Esophagus muscularis mucosa (tissue), 4 donors: ENCODE measurements around the gene TRAPPC2L. TPM values are rescaled to one million over a fixed set of nuclear protein-coding genes. Genes with fewer than 3 reads are reported as not detected.

ENCODE experiments used
- DNase-seq: peaks from one replicate; pipeline ENCODE4 v3.0.0-alpha.2; 2017; ENCODE audit errors: extremely low spot score
- H3K27ac ChIP-seq, 4 donors: fragments of 200-600 bp; sonication (generic); replicated peaks in 1 of 4; 1 replicate in 3 of 4; 2 replicates in 1 of 4; pipeline ENCODE4 v1.5.1; 2016 to 2019; ENCODE audit warnings: mild to moderate bottlenecking in 1 of 4
- H3K27me3 ChIP-seq, 4 donors: fragments of 200-600 bp; sonication (generic); one replicate each; pipeline versions ENCODE4 v1.5.1 to v1.6.0; 2016 to 2019
- H3K36me3 ChIP-seq, 4 donors: fragments of 200-600 bp; sonication (generic); one replicate each; pipeline ENCODE4 v1.5.1; 2016 to 2019
- H3K4me1 ChIP-seq, 4 donors: fragments of 200-600 bp; sonication (generic); one replicate each; pipeline ENCODE4 v1.5.1; 2016 to 2019
- H3K4me3 ChIP-seq, 4 donors: fragments of 200-600 bp; sonication (generic); 1 replicate in 2 of 4; 2 replicates in 2 of 4; pipeline ENCODE4 v1.5.1; 2016 to 2019; ENCODE audit warnings: mild to moderate bottlenecking in 4 of 4, moderate library complexity in 1 of 4
- H3K9me3 ChIP-seq, 4 donors: fragments of 200-600 bp; sonication (generic); 1 replicate in 3 of 4; 2 replicates in 1 of 4; pipeline ENCODE4 v1.5.1; 2016 to 2019
- CTCF ChIP-seq, 3 experiments: fragments of 200-600 bp in 2 of 3; fragments of 450-650 bp in 1 of 3; sonication (generic) in 2 of 3; IDR thresholded peaks; one replicate each; pipeline ENCODE4 v1.5.1; 2017 to 2019; ENCODE audit warnings: antibody characterized with exemption in 3 of 3, mild to moderate bottlenecking in 2 of 3, moderate library complexity in 1 of 3
- EP300 ChIP-seq: sonication (generic); formaldehyde crosslinking; IDR thresholded peaks from one replicate; pipeline ENCODE4 v1.6.1; 2017; ENCODE audit warnings: antibody characterized with exemption
- POLR2A ChIP-seq: fragments of 450-650 bp; IDR thresholded peaks from one replicate; pipeline ENCODE4 v1.6.1; 2017; ENCODE audit warnings: antibody characterized with exemption, moderate library complexity, mild to moderate bottlenecking, low read depth
- POLR2AphosphoS5 ChIP-seq, 2 donors: sonication (generic); formaldehyde crosslinking; IDR thresholded peaks; one replicate each; pipeline ENCODE4 v1.6.1; 2017; ENCODE audit warnings: antibody characterized with exemption in 2 of 2
- WGBS: methylation state at CpG from one replicate; pipeline ENCODE4 v1.1.5; 2018; 5-methylcytosine and 5-hydroxymethylcytosine counted together
- intact Hi-C: fragments of 100-400 bp; cut with DNase I; formaldehyde crosslinking; loops from one replicate; pipeline ENCODE4 v1.15.1; 2023
- total RNA-seq, 4 donors: library from RNA; depleted of rRNA; stranded (reverse); fragments of >200 nt; gene quantifications; one replicate each; pipeline versions ENCODE4 v1.1.0 to v1.2.1, GENCODE V29; 2016

The TRAPPC2L gene
- total RNA-seq, 4 donors from 2014 or later = 22.9 to 35.8 (median 29.6) TPM

DNA sequence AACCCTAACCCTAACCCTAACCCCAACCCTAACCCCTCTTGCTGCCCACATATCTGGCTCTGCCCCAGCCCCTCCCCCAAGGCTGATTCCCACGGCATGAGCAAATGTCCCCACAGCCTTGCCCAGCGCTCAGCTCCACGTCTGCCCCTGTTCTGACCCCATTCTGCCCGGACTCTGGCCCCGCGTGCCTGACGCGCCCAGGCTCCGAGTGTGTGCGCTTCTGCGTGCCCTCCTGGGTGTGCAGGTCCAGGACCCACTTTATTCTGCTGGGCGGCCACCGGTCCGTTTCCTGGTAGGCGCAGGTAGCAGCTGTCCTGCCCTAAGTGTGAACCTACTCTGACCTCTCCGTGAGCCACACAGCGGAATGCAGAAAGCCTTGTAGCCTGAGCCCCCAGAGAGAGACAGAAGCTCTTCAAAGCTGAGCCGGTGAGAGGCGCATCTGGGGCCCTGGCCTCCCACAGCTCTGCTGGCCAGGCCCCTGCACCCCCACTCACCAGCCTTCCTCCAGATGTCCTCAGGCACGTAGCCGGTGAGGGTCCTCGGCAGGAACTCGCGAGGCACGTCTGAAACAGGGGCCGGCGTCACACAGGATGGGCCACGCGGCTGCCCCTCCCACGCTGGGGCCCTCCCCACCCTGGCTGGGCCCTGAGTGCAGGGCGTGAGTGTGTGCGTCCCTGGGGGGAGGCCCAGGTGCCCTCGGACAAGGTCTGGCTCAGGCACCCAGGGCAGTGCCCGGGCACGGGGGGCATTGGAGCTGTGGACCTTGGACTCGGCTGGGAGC is 23.5 kb downstream of the TRAPPC2L start:
- TF ChIP-seq POLR2A = no peak
- no peak for TF ChIP-seq POLR2AphosphoS5 (IDR thresholded peaks at IDR 0.05)
- TF ChIP-seq EP300 = no peak
- no peak for TF ChIP-seq CTCF (IDR thresholded peaks at IDR 0.05)
- Histone ChIP-seq H3K27me3 (peaks cover 0 to 80% (median 0%) of the 10 kb centered on the region in 4 donors), H3K27ac (no peak overlapping the region), H3K9me3 (no peaks in the 10 kb centered on the region), H3K4me1 (peaks cover 9 to 15% (median 11%) of the 10 kb centered on the region in 4 donors), H3K4me3 (peak overlapping the region in 1 of 4 donors; percentile 22), H3K36me3 (peaks cover 0 to 95% (median 30%) of the 10 kb centered on the region in 4 donors)
- no peak for DNase-seq
- 83% methylated on average over 21 of the region's 36 CpGs for WGBS
- intact Hi-C loops = no loop called here

DNA sequence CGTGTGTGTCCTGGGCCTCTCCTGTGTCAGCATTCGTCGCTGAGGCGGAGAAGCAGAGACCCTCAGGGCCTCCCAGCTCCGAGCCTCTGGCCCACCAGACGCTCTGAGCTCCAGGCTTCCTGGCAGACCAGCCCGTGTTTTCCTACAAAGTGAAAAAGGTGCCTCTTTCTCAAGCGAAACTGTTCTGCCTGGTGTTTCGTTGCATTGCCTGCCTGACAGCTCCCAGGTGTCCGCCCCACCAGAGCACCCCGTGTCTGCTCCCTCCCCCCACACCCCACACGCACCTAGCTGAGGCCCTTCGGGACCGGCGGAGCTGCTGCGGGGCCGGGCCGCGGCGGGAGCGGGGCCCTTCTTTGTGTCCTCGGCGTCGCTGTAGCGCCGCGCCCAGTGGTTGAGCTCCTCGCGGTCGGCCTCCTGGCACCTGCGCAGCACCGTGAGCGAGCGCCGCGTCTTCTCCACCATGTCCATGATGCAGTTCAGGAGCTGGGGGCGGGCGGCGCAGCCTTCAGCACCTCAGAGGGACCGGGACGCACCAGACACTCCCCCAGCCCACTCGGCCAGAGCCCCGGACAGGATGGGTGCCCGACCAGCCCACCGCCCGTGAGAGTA is 24.2 kb downstream of the TRAPPC2L start:
- Histone ChIP-seq H3K27me3 (peaks cover 0 to 80% (median 0%) of the 10 kb centered on the region in 4 donors), H3K27ac (no peak overlapping the region), H3K36me3 (peaks cover 0 to 94% (median 31%) of the 10 kb centered on the region in 4 donors), H3K9me3 (no peaks in the 10 kb centered on the region), H3K4me1 (peaks cover 15 to 20% (median 16%) of the 10 kb centered on the region in 4 donors), H3K4me3 (peak overlapping the region in 1 of 4 donors; percentile 22)
- 27% methylated on average over 6 of the region's 46 CpGs for WGBS
- intact Hi-C loops = no loop called here
- no peak for DNase-seq
- TF ChIP-seq POLR2AphosphoS5 (IDR thresholded peaks at IDR 0.05) = no peak
- no peak for TF ChIP-seq CTCF (IDR thresholded peaks at IDR 0.05)
- TF ChIP-seq EP300 = no peak
- no peak for TF ChIP-seq POLR2A

- no peak overlapping the region for H3K27ac ChIP-seq
- TF ChIP-seq POLR2AphosphoS5 (IDR thresholded peaks at IDR 0.05) (no peak), POLR2A (no peak), CTCF (IDR thresholded peaks at IDR 0.05) (no peak), EP300 (no peak)
- 71% methylated on average over 25 of the region's 27 CpGs for WGBS
- no peak overlapping the region for H3K4me3 ChIP-seq
- peaks cover 0 to 76% (median 0%) of the 10 kb centered on the region in 4 donors for H3K27me3 ChIP-seq
- H3K9me3 ChIP-seq = no peaks in the 10 kb centered on the region
- DNase-seq = no peak
- peaks cover 22 to 27% (median 23%) of the 10 kb centered on the region in 4 donors for H3K4me1 ChIP-seq
- peaks cover 0 to 87% (median 31%) of the 10 kb centered on the region in 4 donors for H3K36me3 ChIP-seq
- intact Hi-C loops = no loop called here
These were observed 24.9 kb downstream of the TRAPPC2L start for GRCh38 chr16:88881675-88882357.

DNA sequence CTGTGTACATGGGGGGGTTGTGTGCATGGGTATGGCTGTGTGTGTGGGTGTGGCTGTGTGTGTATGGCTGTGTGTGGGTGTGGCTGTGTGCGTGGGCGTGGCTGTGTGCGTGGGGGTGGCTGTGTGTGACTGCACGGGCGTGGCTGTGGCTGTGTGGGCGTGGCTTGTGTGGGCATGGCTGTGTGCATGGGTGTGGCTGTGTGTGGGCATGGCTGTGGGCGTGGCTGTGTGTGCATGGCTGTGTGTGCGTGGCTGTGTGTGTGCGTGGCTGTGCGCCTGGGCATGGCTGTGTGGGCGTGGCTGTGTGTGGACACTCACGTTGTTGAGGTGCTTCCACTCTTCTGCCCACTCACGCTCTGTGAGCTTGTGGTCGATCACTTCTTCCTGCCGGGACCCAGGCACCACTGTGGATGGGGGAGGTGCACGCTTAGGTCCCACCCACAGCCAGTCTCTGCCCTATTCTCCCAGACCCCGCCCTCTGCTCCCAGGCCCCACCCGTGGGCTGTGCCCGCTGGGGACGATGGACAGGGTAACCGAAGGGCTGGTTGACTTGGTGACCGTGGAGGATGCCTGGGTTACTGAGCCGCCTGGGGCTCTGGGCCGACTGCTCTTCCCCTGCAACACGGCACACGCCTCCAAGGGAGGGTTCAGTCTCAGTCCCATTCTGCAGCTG is 25.6 kb downstream of the TRAPPC2L start:
- DNase-seq = no peak
- TF ChIP-seq POLR2A (no peak), EP300 (no peak), POLR2AphosphoS5 (IDR thresholded peaks at IDR 0.05) (no peak), CTCF (IDR thresholded peaks at IDR 0.05) (no peak)
- H3K9me3 ChIP-seq = no peaks in the 10 kb centered on the region
- H3K4me3 ChIP-seq = no peak overlapping the region
- intact Hi-C loops = no loop called here
- WGBS = 83% methylated on average over 20 of the region's 26 CpGs
- peaks cover 0 to 69% (median 0%) of the 10 kb centered on the region in 4 donors for H3K27me3 ChIP-seq
- peaks cover 26 to 34% (median 28%) of the 10 kb centered on the region in 4 donors for H3K4me1 ChIP-seq
- peaks cover 0 to 83% (median 31%) of the 10 kb centered on the region in 4 donors for H3K36me3 ChIP-seq
- H3K27ac ChIP-seq = no peak overlapping the region
